Activated T-helper 2 cell treated with anti-CD3 and anti-CD28 coated beads, Interferon-gamma antibody, Interleukin-2, Interleukin-4, amounts not matched to agents 10 μg/mL and 5 μg/mL and 100 μg/mL, durations not matched to agents 14 hours and 24 hours and 36 hours (primary cell): ENCODE results near the gene WBP1L. TPM values are rescaled to one million over a fixed set of nuclear protein-coding genes. Genes with fewer than 3 reads are reported as not detected.
"Not testable (repeated sequence)": the region's sequence is repeated elsewhere in the genome, so short reads cannot be mapped to it uniquely, and the experiment has no call there.

ENCODE experiments used
- DNase-seq: peaks from one replicate; pipeline ENCODE4 v3.0.0; 2021; ENCODE audit warnings: low spot score
- H3K27ac Mint-ChIP-seq: one replicate; pipeline ENCODE4 v1.8.0; 2021; ENCODE audit warnings: mixed read lengths
- H3K27me3 Mint-ChIP-seq: one replicate; pipeline ENCODE4 v1.8.0; 2021; ENCODE audit warnings: low read depth, mixed read lengths
- H3K36me3 Mint-ChIP-seq: one replicate; pipeline ENCODE4 v1.8.0; 2021; ENCODE audit warnings: low read depth, mixed read lengths
- H3K4me1 Mint-ChIP-seq: one replicate; pipeline ENCODE4 v1.8.0; 2021; ENCODE audit warnings: low read depth, mixed read lengths
- H3K4me3 Mint-ChIP-seq: one replicate; pipeline ENCODE4 v1.8.0; 2021; ENCODE audit warnings: low read depth, mild to moderate bottlenecking, moderate library complexity, mixed read lengths
- H3K9me3 Mint-ChIP-seq: one replicate; pipeline ENCODE4 v1.8.0; 2021; ENCODE audit warnings: mixed read lengths
- intact Hi-C: fragments of 100-400 bp; cut with micrococcal nuclease; formaldehyde crosslinking; loops from one replicate; pipeline ENCODE4 v1.15.1; 2023
- total RNA-seq: library from RNA; stranded (reverse); gene quantifications from 2 replicates; pipeline ENCODE4 v1.2.3, GENCODE V29; 2022

The WBP1L gene
- total RNA-seq, 1 donor from 2014 or later = 18.0 TPM

DNA sequence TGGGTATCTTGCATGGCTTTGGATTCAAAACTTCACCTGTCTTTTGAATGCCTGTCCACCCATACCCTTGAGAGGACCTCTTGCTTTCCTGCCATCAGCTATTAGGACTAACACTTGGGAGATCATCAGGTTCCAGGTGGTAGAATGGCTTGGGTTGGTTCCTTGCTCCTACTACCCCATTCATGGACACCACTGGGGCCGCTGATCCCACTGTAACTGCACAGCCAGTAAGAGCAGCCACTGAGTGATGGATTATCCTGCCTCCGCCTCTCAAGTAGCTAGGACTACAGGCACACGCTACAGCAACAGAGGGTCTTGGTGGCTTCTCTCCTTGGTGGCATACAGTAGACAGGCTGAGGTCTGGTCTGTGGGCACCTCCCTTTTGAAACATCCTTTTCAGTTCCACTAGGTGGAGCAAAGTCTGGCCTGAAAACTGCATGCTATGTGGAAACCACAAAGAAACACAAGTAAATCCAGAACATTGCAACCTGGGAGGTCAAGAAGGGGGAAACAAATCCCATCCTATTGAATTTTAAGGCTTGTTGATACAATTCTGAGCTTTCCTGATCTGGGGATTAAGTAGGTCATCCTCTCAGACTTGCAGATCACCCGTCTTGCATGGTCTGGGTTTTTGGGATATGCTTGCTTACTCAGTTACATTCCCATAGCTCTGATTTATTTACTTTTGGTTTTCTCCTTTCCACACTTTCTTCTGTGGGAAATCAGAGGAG lies 9.4 kb downstream of the WBP1L start:
- Mint-ChIP-seq H3K36me3 (peaks cover 19% of the 10 kb centered on the region), H3K27me3 (no peaks in the 10 kb centered on the region), H3K4me1 (peaks cover 22% of the 10 kb centered on the region), H3K4me3 (no peak overlapping the region), H3K9me3 (no peaks in the 10 kb centered on the region), H3K27ac (no peak overlapping the region)
- no peak for DNase-seq
- intact Hi-C loops = no loop called here

GRCh38 chr10:102753718-102754117 lies 10.0 kb downstream of the WBP1L start:
- Mint-ChIP-seq H3K9me3 (no peaks in the 10 kb centered on the region), H3K4me1 (peaks cover 23% of the 10 kb centered on the region), H3K4me3 (no peak overlapping the region), H3K27ac (no peak overlapping the region), H3K27me3 (no peaks in the 10 kb centered on the region), H3K36me3 (peaks cover 20% of the 10 kb centered on the region)
- intact Hi-C loops = no loop called here
- no peak for DNase-seq

GRCh38 chr10:102757323-102757722 lies 13.6 kb downstream of the WBP1L start:
- Mint-ChIP-seq H3K27ac (no peak overlapping the region), H3K36me3 (peaks cover 27% of the 10 kb centered on the region), H3K27me3 (no peaks in the 10 kb centered on the region), H3K4me1 (peaks cover 23% of the 10 kb centered on the region), H3K9me3 (peaks cover 4% of the 10 kb centered on the region), H3K4me3 (no peak overlapping the region)
- intact Hi-C loops = no loop called here
- no peak for DNase-seq

DNA sequence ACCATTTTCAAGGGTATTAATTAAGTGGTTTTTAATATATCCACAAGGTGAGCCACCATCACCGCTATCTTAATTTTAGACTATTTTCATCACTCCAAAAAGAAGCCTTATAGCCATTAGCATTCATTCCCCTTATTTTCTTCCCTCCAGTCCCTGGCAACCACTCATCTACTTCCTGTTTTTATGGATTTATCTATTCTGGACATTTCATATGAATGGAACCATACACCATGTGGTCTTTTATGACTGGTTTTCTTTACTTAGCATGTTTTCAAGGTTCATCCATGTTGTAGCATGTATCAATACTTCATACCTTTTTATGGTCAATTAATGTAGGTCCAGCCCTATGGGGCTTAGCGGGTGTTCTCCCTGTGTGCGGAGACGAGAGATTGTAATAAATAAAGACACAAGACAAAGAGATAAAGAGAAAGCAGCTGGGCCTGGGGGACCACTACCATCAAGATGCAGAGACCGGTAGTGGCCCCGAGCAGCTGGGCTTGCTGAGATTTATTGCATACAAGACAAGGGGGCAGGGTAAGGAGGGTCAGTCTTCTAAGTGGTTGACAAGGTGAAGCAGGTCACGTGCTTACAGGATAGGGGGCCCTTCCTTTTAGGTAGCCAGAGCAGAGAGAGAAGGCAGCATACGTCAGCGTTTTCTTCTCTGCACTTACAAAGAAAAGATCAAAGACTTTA lies 14.6 kb downstream of the WBP1L start:
- no peak for DNase-seq
- Mint-ChIP-seq H3K4me1 (peaks cover 17% of the 10 kb centered on the region), H3K27ac (no peak overlapping the region), H3K9me3 (peaks cover 4% of the 10 kb centered on the region), H3K27me3 (no peaks in the 10 kb centered on the region), H3K36me3 (peaks cover 30% of the 10 kb centered on the region), H3K4me3 (no peak overlapping the region)
- intact Hi-C loops = no loop called here

GRCh38 chr10:102758933-102759262 lies 15.2 kb downstream of the WBP1L start:
- H3K27ac Mint-ChIP-seq, H3K4me3 Mint-ChIP-seq, H3K9me3 Mint-ChIP-seq, H3K27me3 Mint-ChIP-seq, intact Hi-C loops, DNase-seq: not testable (repeated sequence)
- Mint-ChIP-seq H3K4me1 (peaks cover 14% of the 10 kb centered on the region), H3K36me3 (peaks cover 30% of the 10 kb centered on the region)

DNA sequence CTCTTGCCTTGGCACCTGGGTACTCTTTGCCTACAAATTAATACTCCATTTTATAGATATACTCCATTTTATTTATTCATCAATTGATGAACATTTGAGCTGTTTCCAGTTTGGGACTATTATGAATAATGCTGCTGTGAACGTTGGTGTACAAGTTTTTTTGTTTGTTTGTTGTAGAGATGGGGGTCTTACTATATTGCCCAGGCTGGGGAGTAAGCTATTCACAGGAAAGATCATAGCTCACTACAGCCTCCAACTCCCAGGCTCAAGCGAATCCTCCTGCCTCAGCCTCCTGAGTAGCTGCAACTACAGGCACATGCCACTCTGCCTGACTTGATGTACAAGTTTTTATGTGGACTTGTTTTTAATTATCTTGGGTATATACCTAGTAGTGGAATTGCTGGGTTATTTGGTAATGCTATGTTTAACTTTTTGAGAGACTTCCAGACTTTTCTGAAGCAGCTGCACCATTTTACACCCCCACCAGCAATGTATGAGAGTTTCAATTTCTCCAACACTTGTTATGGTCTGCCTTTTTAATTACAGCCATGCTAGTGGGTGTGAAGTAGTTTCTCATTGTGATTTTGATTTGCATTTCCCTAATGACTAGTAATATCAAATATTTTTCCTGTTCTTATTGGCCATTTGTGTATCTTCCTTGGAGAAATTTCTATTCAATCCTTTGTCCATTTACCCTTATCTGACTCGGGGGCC lies 15.9 kb downstream of the WBP1L start:
- peaks cover 37% of the 10 kb centered on the region for H3K36me3 Mint-ChIP-seq
- no peaks in the 10 kb centered on the region for H3K27me3 Mint-ChIP-seq
- peaks cover 4% of the 10 kb centered on the region for H3K9me3 Mint-ChIP-seq
- H3K4me3 Mint-ChIP-seq = no peak overlapping the region
- peaks cover 20% of the 10 kb centered on the region for H3K4me1 Mint-ChIP-seq
- no peak for DNase-seq
- intact Hi-C loops = no loop called here
- H3K27ac Mint-ChIP-seq = no peak overlapping the region

DNA sequence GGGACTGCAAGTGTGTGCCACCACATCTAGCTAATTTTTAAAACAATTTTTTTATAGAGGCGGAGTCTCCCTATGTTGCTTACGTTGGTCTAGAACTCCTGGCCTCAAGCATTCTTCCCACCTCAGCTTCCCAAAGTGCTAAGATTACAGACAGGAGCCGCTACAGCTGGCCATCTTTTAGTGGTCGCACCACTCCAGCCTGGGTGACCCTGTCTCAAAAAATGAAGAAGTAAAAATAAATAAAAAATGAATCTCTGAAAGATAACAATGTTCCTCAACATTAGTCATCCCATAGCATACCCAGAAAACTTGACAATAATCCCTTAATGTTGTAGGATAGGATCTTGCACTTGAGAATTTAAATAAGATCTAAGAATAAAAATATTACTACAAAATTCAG lies 18.2 kb downstream of the WBP1L start:
- Mint-ChIP-seq H3K27me3 (no peaks in the 10 kb centered on the region), H3K4me3 (no peak overlapping the region), H3K4me1 (peaks cover 28% of the 10 kb centered on the region), H3K9me3 (peaks cover 4% of the 10 kb centered on the region), H3K27ac (no peak overlapping the region), H3K36me3 (peaks cover 49% of the 10 kb centered on the region)
- intact Hi-C loops = no loop called here
- no peak for DNase-seq

DNA sequence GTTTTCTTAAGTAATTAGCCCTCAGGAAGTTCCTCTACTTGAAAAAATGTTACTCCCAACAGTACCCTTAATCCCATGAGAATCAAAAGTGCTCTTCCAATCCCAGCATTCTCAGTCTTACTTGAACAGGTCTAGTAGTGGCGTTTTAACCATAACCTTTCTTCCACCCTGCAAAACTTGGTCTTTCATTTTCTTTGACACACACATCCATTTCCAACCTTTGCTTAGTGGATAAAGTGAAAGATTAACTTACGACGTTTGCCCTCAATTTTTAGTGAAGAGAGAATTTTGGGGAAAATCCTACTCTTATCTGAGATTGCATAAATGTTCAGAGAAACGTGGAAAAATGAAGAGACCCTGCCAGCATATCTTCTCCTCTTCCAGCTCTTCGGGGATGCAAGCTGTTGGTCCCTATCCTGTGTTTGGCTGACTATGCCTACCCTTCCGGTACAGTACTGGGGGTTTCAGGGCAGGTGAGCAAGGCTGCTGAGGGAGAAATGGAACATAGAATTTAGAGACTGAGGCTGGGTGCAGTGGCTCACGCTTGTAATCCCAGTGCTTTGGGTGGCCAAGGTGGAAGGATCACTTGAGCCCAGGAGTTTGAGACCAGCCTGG lies 18.8 kb downstream of the WBP1L start:
- H3K4me1 Mint-ChIP-seq = peaks cover 31% of the 10 kb centered on the region
- DNase-seq = no peak
- H3K36me3 Mint-ChIP-seq = peaks cover 49% of the 10 kb centered on the region
- H3K27ac Mint-ChIP-seq = no peak overlapping the region
- H3K27me3 Mint-ChIP-seq = no peaks in the 10 kb centered on the region
- H3K4me3 Mint-ChIP-seq = no peak overlapping the region
- peaks cover 4% of the 10 kb centered on the region for H3K9me3 Mint-ChIP-seq
- intact Hi-C loops = no loop called here

DNA sequence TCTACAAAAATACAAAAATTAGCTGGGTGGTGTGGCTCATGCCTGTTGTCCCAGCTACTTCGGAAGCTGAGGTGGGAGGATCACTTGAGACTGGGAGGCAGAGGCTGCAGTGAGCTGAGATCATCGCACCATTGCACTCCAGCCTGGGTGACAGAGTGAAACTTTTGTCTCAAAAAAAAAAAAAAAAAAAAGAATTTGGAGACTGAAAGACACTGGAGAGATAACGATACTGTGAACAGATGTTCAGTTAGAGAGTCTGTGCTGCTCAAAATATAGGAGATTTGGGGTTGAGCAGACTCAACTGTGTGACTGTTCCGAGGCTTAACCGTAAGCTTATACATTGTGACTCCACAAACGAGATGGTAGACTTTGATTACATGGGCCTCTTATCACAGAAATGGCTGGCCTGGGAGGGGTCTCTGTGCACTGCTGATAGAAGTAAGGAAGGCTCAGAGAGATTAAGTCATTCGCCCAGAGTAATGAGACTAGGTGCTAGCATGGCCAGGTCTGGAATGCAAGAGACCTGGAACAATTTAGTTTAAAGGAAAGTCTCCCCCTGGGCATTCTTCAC lies 19.4 kb downstream of the WBP1L start:
- intact Hi-C loops = no loop called here
- H3K27me3 Mint-ChIP-seq = no peaks in the 10 kb centered on the region
- H3K4me1 Mint-ChIP-seq = peaks cover 35% of the 10 kb centered on the region
- peaks cover 49% of the 10 kb centered on the region for H3K36me3 Mint-ChIP-seq
- no peak overlapping the region for H3K4me3 Mint-ChIP-seq
- H3K9me3 Mint-ChIP-seq = peaks cover 4% of the 10 kb centered on the region
- no peak for DNase-seq
- no peak overlapping the region for H3K27ac Mint-ChIP-seq

DNA sequence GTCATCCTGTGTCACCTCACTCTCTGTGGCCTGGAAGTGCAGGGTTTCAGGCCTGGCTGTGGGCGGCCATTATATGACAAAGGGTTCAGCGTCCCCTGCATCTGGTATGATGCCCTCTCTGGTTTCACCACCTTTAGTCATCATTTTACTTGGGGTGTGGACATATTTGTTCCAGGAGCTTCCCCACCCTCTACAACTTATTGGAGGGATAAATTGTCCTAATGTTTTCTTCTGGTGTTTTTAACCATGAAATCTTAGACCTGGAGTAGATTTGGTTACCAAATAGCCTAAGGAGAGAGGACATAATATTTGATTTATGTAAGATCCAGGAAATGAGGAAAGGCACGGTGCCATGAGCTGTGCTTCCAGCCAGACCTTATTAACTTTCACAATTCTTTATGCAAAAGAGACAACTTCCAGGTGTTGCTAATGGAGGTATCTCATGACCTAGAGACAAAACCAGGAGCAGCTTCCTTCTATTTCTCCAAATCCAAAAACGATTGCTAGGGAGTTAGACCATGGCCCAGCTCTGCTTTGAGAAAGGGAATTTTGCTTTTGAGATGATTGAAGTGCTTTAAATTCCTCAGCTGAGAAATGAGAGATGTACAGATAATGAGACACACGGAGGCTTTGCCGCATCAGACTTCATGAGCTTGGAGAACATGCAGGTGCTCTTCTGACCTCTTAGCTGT lies 20.9 kb downstream of the WBP1L start:
- no peak for DNase-seq
- intact Hi-C loops = no loop called here
- H3K4me3 Mint-ChIP-seq = no peak overlapping the region
- H3K4me1 Mint-ChIP-seq = peaks cover 35% of the 10 kb centered on the region
- peaks cover 40% of the 10 kb centered on the region for H3K36me3 Mint-ChIP-seq
- H3K27me3 Mint-ChIP-seq = no peaks in the 10 kb centered on the region
- H3K27ac Mint-ChIP-seq = no peak overlapping the region
- peaks cover under 1% of the 10 kb centered on the region for H3K9me3 Mint-ChIP-seq

- Mint-ChIP-seq H3K4me1 (peaks cover 42% of the 10 kb centered on the region), H3K4me3 (no peak overlapping the region), H3K27me3 (no peaks in the 10 kb centered on the region), H3K9me3 (no peaks in the 10 kb centered on the region), H3K27ac (no peak overlapping the region), H3K36me3 (peaks cover 35% of the 10 kb centered on the region)
- intact Hi-C loops = no loop called here
- DNase-seq = no peak
These were observed 21.6 kb downstream of the WBP1L start for GRCh38 chr10:102765336-102765735.

- Mint-ChIP-seq H3K27ac (peak overlapping the region; percentile 28), H3K4me1 (peaks cover 54% of the 10 kb centered on the region), H3K27me3 (no peaks in the 10 kb centered on the region), H3K36me3 (peaks cover 31% of the 10 kb centered on the region), H3K4me3 (no peak overlapping the region), H3K9me3 (no peaks in the 10 kb centered on the region)
- no peak for DNase-seq
- intact Hi-C loops = no loop called here
These were observed 23.8 kb downstream of the WBP1L start for GRCh38 chr10:102767428-102768160.
